GM12878 (cell line): ENCODE data around the gene DSEL. TPM values are rescaled to one million over a fixed set of nuclear protein-coding genes. Genes with fewer than 3 reads are reported as not detected.

ENCODE experiments used
- ATAC-seq: fragments of 200-7000 bp; cut with Tn5 transposase; 3 replicates; pipeline ENCODE4 v1.9.1; 2020; ENCODE audit warnings: mild to moderate bottlenecking, moderate library complexity
- BruUV-seq: library from RNA; stranded (reverse); fragments of 400-500 nt; replicated peaks from 2 replicates; lab custom pipeline; 2021; lab: Mats Ljungman, UMichigan
- CTCF ChIA-PET: fragments of 300-600 bp; sonication (Branson Sonifier 250); formaldehyde crosslinking; extraction: SDS; loops from one replicate; lab custom pipeline; 2021; ENCODE audit warnings: inconsistent platforms; lab: Yijun Ruan, JAX
- POLR2A ChIA-PET: fragments of 350-600 bp; formaldehyde crosslinking; extraction: SDS; loops from one replicate; lab custom pipeline; 2021; ENCODE audit warnings: inconsistent platforms; lab: Charles Lee
- RAD21 ChIA-PET: fragments of 300-600 bp; sonication (Branson Sonifier 250); formaldehyde crosslinking; loops from one replicate; lab custom pipeline; 2023; ENCODE audit warnings: antibody characterized with exemption; ENCODE audit not compliant: unreplicated experiment; lab: Charles Lee
- SMC1A ChIA-PET: fragments of 300-600 bp; sonication (Branson Sonifier 250); formaldehyde crosslinking; loops from one replicate; lab custom pipeline; 2023; ENCODE audit not compliant: unreplicated experiment, uncharacterized antibody; lab: Charles Lee
- DNase-seq: peaks from one replicate; pipeline ENCODE4 v3.0.0-alpha.2; 2011; ENCODE audit warnings: low read depth, low spot score
- FAIRE-seq: peaks from 3 replicates; lab custom pipeline; 2011; peaks lifted over from hg19 to GRCh38; lab: Jason Lieb, UNC
- H2AFZ ChIP-seq: 2 replicates; pipeline ENCODE4 v1.6.0; 2011; ENCODE audit warnings: low read depth, low read length, control low read depth; ENCODE audit not compliant: control insufficient read depth
- H3K27ac ChIP-seq: 2 replicates; pipeline ENCODE4 v1.5.1; 2011; ENCODE audit warnings: control low read depth; ENCODE audit not compliant: control insufficient read depth, insufficient read depth
- H3K27me3 ChIP-seq, 2 experiments: replicated peaks in 1 of 2; 2 replicates each; pipeline versions ENCODE4 v1.6.0 to v1.6.1; 2011; ENCODE audit warnings: low read length in 1 of 2; ENCODE audit not compliant: control insufficient read depth in 2 of 2, insufficient read depth in 2 of 2
- H3K36me3 ChIP-seq, 2 experiments: 2 replicates each; pipeline ENCODE4 v1.5.1; 2011; ENCODE audit warnings: low read length in 1 of 2; ENCODE audit not compliant: control insufficient read depth in 2 of 2, insufficient read depth in 2 of 2
- H3K4me1 ChIP-seq: 2 replicates; pipeline ENCODE4 v1.6.1; 2011; ENCODE audit warnings: mild to moderate bottlenecking, low read length, moderate library complexity, mixed read lengths; ENCODE audit not compliant: control insufficient read depth, insufficient read depth
- H3K4me2 ChIP-seq: 2 replicates; pipeline ENCODE4 v1.6.0; 2011; ENCODE audit warnings: control low read depth; ENCODE audit not compliant: control insufficient read depth, insufficient read depth
- H3K4me3 ChIP-seq: fragments of 200-600 bp; sonication (generic); 2 replicates; pipeline ENCODE4 v1.5.1; 2016
- H3K79me2 ChIP-seq: 2 replicates; pipeline ENCODE4 v1.6.0; 2011; ENCODE audit warnings: low read length; ENCODE audit not compliant: control insufficient read depth, insufficient read depth
- H3K9ac ChIP-seq: 2 replicates; pipeline ENCODE4 v1.8.0; 2011; ENCODE audit warnings: low read length, control low read depth, mixed read lengths; ENCODE audit not compliant: control insufficient read depth, insufficient read depth
- H3K9me3 ChIP-seq: replicated peaks from 3 replicates; pipeline ENCODE4 v1.5.1; 2011; ENCODE audit warnings: mild to moderate bottlenecking, low read length; ENCODE audit not compliant: control insufficient read depth, insufficient read depth
- H4K20me1 ChIP-seq: 2 replicates; pipeline ENCODE4 v1.6.0; 2011; ENCODE audit not compliant: control insufficient read depth, insufficient read depth
- CBX3 ChIP-seq: fragments of 200-600 bp; sonication (generic); IDR thresholded peaks from 2 replicates; pipeline ENCODE4 v1.6.1; 2016; ENCODE audit warnings: low read depth, borderline replicate concordance
- DPF2 ChIP-seq: fragments of 450-650 bp; IDR thresholded peaks from 2 replicates; pipeline ENCODE4 v1.6.1; 2017; ENCODE audit warnings: mild to moderate bottlenecking
- HCFC1 ChIP-seq: fragments of 150-350 bp; IDR thresholded peaks from 2 replicates; pipeline ENCODE4 v1.6.1; 2014; ENCODE audit warnings: low read length
- HDAC6 ChIP-seq: fragments of 200-600 bp; sonication (generic); IDR thresholded peaks from one replicate; pipeline ENCODE4 v1.8.0; 2017; ENCODE audit warnings: antibody characterized with exemption; ENCODE audit not compliant: unreplicated experiment
- NFYA ChIP-seq: IDR thresholded peaks from 2 replicates; pipeline ENCODE4 v1.6.1; 2011; ENCODE audit warnings: low read depth, mild to moderate bottlenecking, low read length, improper control_type of control experiment, borderline replicate concordance
- POLR2A ChIP-seq: IDR thresholded peaks from 2 replicates; pipeline ENCODE4 v1.6.1; 2011; ENCODE audit warnings: low read depth, mild to moderate bottlenecking, low read length
- POLR2AphosphoS5 ChIP-seq: IDR thresholded peaks from 2 replicates; pipeline ENCODE4 v1.6.1; 2011; ENCODE audit warnings: mild to moderate bottlenecking, low read length, inconsistent platforms
- SREBF1 ChIP-seq: IDR thresholded peaks from 2 replicates; pipeline ENCODE4 v1.6.1; 2012; ENCODE audit warnings: mild to moderate bottlenecking, low read length
- WGBS: methylation state at CpG from one replicate; pipeline ENCODE4 v1.1.6; 2016; ENCODE audit warnings: low lambda C conversion rate; ENCODE audit not compliant: insufficient replicate concordance, insufficient coverage; ENCODE audit errors: missing lambda C conversion rate; 5-methylcytosine and 5-hydroxymethylcytosine counted together
- in situ Hi-C: fragments of 300-500 bp; cut with MboI; formaldehyde crosslinking; loops from 9 replicates; pipeline ENCODE4 v1.14.3; 2018; ENCODE audit warnings: mixed read lengths
- intact Hi-C: fragments of 100-400 bp; cut with micrococcal nuclease; formaldehyde crosslinking; loops from one replicate; pipeline ENCODE4 v1.14.2; 2022; ENCODE audit not compliant: unreplicated experiment
- polyA plus RNA-seq, 11 experiments: library from polyadenylated mRNA; depleted of rRNA in 4 of 11; unstranded in 6 of 11; stranded (reverse) in 5 of 11; fragments of >200 nt; fragmentation: Nextera tagmentation in 4 of 11; fragmentation: Illumina TruSeq in 1 of 11; extraction: Ambion mirVana in 4 of 11; extraction: Trizol in 1 of 11; gene quantifications; 1 replicate in 1 of 11; 2 replicates in 10 of 11; pipeline versions ENCODE4 v1.2.1 to v1.2.3, GENCODE V29; 2011 to 2016; ENCODE audit warnings: inconsistent platforms in 2 of 11, missing spikeins in 2 of 11, low read depth in 1 of 11
- total RNA-seq, 4 experiments: library from RNA; depleted of rRNA in 3 of 4; stranded (reverse); fragments of >200 nt in 3 of 4; fragmentation: Illumina TruSeq in 1 of 4; extraction: Trizol in 1 of 4; gene quantifications; 2 replicates each; pipeline versions ENCODE4 v1.2.1 to v1.2.3, GENCODE V29; 2013 to 2021
- TF ChIP-seq, protein P1 (sequence below): fragments of 450-650 bp; IDR thresholded peaks from 2 replicates; pipeline ENCODE4 v1.6.1; 2014; ENCODE audit warnings: mild to moderate bottlenecking
- TF ChIP-seq, protein P2 (sequence below): IDR thresholded peaks from 2 replicates; pipeline ENCODE4 v1.6.1; 2012; ENCODE audit warnings: improper control_type of control experiment, low read depth, low read length; ENCODE audit not compliant: insufficient replicate concordance
- TF ChIP-seq, protein P3 (sequence below): fragments of 450-650 bp; conservative IDR thresholded peaks from 2 replicates; pipeline ENCODE4 v1.6.1; 2017; ENCODE audit warnings: mild to moderate bottlenecking, moderate library complexity
- TF ChIP-seq, protein P4 (sequence below): IDR thresholded peaks from 2 replicates; pipeline ENCODE4 v1.6.1; 2011; ENCODE audit warnings: mild to moderate bottlenecking, low read depth, low read length, moderate library complexity; ENCODE audit not compliant: insufficient replicate concordance

Gene DSEL
- total and polyA plus RNA-seq, 10 of the 15 experiments (the other 5 are each of a cell fraction or from before 2014, with no cell fraction given) = 0.03 TPM; not detected in 9

DNA sequence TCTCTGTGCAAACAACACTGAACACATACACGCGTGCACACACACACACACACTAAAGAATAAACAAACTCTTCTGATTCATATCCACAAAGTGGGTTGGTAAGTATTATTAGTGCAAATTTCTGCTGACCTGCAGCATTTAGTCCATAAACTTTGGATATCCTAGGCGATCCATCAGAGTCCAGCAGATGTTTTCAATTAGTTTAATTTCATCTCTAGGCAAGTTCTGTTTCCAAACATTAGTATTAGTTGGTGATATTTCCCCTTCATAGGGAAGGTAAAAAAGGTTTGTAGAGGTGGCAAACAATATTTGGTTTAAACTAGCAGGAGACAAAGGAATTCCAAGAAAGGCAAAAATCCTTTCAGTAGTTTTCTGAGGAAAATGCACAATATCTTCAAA, 5.7 kb downstream of the DSEL start:
- H3K27me3 ChIP-seq = peaks cover 0 to under 1% of the 10 kb centered on the region in 2 experiments; a peak in 2 of 4 replicates
- in situ Hi-C loops (no loop called here), intact Hi-C loops (no loop called here)
- no peak overlapping the region for H3K4me2 ChIP-seq
- no peak overlapping the region for H3K4me3 ChIP-seq
- H2AFZ ChIP-seq = no peak overlapping the region
- POLR2A ChIA-PET = no interaction called here
- no peak overlapping the region for H3K9ac ChIP-seq
- DNase-seq = no peak
- H3K36me3 ChIP-seq = no peaks in the 10 kb centered on the region
- no peak overlapping the region for H3K27ac ChIP-seq
- no peaks in the 10 kb centered on the region for H3K4me1 ChIP-seq
- no peaks in the 10 kb centered on the region for H3K79me2 ChIP-seq
- FAIRE-seq = no peak
- RAD21 ChIA-PET = no interaction called here
- no TSS peak for BruUV-seq
- SMC1A ChIA-PET = no interaction called here
- WGBS = 26% methylated on average over 3 of the region's 3 CpGs
- H4K20me1 ChIP-seq = no peaks in the 10 kb centered on the region
- CTCF ChIA-PET = no interaction called here
- ATAC-seq = no peak
- H3K9me3 ChIP-seq = no peaks in the 10 kb centered on the region
- TF ChIP-seq CBX3 = no peak
- no peak for TF ChIP-seq HDAC6
- TF ChIP-seq HCFC1 = no peak
- TF ChIP-seq NFYA = no peak
- TF ChIP-seq, protein P1, sequence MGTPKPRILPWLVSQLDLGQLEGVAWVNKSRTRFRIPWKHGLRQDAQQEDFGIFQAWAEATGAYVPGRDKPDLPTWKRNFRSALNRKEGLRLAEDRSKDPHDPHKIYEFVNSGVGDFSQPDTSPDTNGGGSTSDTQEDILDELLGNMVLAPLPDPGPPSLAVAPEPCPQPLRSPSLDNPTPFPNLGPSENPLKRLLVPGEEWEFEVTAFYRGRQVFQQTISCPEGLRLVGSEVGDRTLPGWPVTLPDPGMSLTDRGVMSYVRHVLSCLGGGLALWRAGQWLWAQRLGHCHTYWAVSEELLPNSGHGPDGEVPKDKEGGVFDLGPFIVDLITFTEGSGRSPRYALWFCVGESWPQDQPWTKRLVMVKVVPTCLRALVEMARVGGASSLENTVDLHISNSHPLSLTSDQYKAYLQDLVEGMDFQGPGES = no peak
- TF ChIP-seq, protein P2, sequence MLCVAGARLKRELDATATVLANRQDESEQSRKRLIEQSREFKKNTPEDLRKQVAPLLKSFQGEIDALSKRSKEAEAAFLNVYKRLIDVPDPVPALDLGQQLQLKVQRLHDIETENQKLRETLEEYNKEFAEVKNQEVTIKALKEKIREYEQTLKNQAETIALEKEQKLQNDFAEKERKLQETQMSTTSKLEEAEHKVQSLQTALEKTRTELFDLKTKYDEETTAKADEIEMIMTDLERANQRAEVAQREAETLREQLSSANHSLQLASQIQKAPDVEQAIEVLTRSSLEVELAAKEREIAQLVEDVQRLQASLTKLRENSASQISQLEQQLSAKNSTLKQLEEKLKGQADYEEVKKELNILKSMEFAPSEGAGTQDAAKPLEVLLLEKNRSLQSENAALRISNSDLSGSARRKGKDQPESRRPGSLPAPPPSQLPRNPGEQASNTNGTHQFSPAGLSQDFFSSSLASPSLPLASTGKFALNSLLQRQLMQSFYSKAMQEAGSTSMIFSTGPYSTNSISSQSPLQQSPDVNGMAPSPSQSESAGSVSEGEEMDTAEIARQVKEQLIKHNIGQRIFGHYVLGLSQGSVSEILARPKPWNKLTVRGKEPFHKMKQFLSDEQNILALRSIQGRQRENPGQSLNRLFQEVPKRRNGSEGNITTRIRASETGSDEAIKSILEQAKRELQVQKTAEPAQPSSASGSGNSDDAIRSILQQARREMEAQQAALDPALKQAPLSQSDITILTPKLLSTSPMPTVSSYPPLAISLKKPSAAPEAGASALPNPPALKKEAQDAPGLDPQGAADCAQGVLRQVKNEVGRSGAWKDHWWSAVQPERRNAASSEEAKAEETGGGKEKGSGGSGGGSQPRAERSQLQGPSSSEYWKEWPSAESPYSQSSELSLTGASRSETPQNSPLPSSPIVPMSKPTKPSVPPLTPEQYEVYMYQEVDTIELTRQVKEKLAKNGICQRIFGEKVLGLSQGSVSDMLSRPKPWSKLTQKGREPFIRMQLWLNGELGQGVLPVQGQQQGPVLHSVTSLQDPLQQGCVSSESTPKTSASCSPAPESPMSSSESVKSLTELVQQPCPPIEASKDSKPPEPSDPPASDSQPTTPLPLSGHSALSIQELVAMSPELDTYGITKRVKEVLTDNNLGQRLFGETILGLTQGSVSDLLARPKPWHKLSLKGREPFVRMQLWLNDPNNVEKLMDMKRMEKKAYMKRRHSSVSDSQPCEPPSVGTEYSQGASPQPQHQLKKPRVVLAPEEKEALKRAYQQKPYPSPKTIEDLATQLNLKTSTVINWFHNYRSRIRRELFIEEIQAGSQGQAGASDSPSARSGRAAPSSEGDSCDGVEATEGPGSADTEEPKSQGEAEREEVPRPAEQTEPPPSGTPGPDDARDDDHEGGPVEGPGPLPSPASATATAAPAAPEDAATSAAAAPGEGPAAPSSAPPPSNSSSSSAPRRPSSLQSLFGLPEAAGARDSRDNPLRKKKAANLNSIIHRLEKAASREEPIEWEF = no peak
- TF ChIP-seq SREBF1 = no peak
- TF ChIP-seq POLR2AphosphoS5 = no peak
- TF ChIP-seq POLR2A = no peak
- TF ChIP-seq, protein P3, sequence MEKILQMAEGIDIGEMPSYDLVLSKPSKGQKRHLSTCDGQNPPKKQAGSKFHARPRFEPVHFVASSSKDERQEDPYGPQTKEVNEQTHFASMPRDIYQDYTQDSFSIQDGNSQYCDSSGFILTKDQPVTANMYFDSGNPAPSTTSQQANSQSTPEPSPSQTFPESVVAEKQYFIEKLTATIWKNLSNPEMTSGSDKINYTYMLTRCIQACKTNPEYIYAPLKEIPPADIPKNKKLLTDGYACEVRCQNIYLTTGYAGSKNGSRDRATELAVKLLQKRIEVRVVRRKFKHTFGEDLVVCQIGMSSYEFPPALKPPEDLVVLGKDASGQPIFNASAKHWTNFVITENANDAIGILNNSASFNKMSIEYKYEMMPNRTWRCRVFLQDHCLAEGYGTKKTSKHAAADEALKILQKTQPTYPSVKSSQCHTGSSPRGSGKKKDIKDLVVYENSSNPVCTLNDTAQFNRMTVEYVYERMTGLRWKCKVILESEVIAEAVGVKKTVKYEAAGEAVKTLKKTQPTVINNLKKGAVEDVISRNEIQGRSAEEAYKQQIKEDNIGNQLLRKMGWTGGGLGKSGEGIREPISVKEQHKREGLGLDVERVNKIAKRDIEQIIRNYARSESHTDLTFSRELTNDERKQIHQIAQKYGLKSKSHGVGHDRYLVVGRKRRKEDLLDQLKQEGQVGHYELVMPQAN = no peak
- TF ChIP-seq, protein P4, sequence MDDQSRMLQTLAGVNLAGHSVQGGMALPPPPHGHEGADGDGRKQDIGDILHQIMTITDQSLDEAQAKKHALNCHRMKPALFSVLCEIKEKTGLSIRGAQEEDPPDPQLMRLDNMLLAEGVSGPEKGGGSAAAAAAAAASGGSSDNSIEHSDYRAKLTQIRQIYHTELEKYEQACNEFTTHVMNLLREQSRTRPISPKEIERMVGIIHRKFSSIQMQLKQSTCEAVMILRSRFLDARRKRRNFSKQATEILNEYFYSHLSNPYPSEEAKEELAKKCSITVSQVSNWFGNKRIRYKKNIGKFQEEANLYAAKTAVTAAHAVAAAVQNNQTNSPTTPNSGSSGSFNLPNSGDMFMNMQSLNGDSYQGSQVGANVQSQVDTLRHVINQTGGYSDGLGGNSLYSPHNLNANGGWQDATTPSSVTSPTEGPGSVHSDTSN = no peak
- no peak for TF ChIP-seq DPF2
